ENCODE data around the gene COL7A1.

DNA sequence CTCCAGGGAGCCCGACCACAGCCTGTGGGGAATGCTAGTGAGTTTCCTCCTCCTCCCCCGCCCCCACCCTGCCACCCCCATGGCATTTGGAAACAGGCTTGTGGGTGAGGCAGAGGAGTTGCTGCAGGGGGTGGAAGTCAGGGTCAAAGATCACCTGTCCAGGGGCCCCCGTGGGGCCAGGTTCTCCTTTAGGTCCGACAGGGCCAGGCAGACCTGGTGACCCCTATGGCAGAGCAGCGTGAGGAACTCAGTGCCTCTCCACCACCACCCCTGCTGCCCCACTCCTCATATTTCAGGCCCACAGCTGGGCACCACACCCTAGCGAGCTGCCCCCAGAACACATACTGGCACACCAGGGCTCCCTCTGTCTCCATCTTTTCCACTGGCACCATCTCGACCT, 22.6 kb downstream of the COL7A1 start:
- TF ChIP-seq, protein P1, sequence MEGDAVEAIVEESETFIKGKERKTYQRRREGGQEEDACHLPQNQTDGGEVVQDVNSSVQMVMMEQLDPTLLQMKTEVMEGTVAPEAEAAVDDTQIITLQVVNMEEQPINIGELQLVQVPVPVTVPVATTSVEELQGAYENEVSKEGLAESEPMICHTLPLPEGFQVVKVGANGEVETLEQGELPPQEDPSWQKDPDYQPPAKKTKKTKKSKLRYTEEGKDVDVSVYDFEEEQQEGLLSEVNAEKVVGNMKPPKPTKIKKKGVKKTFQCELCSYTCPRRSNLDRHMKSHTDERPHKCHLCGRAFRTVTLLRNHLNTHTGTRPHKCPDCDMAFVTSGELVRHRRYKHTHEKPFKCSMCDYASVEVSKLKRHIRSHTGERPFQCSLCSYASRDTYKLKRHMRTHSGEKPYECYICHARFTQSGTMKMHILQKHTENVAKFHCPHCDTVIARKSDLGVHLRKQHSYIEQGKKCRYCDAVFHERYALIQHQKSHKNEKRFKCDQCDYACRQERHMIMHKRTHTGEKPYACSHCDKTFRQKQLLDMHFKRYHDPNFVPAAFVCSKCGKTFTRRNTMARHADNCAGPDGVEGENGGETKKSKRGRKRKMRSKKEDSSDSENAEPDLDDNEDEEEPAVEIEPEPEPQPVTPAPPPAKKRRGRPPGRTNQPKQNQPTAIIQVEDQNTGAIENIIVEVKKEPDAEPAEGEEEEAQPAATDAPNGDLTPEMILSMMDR (IDR thresholded peaks at IDR 0.05), result no peak
- TF ChIP-seq EZH2 (IDR thresholded peaks at IDR 0.05; ENCODE audit: borderline replicate concordance, insufficient read depth, low read depth, low read length, poor library complexity, severe bottlenecking), result no peak

Measured in B cell (primary cell).